Activated CD4-positive, alpha-beta T cell treated with anti-CD3 and anti-CD28 coated beads, Interleukin-2, amount 10 ng/mL, durations not matched to agents 7 days and 5 days (primary cell): ENCODE results near the gene APRT. TPM values are rescaled to one million over a fixed set of nuclear protein-coding genes. Genes with fewer than 3 reads are reported as not detected.

ENCODE experiments used
- CTCF ChIA-PET: fragments of 350-600 bp; sonication (Branson Sonifier 250); formaldehyde crosslinking; loops from one replicate; lab custom pipeline; 2021; ENCODE audit warnings: antibody characterized with exemption; lab: Charles Lee
- POLR2A ChIA-PET: fragments of 350-600 bp; sonication (Branson Sonifier 250); formaldehyde crosslinking; loops from one replicate; lab custom pipeline; 2021; ENCODE audit warnings: antibody characterized with exemption; lab: Charles Lee
- DNase-seq: peaks from one replicate; pipeline ENCODE4 v3.0.0-alpha.2; 2020
- H3K27ac Mint-ChIP-seq: one replicate; pipeline ENCODE4 v1.8.0; 2021; ENCODE audit warnings: mild to moderate bottlenecking, moderate library complexity, mixed read lengths
- H3K27me3 Mint-ChIP-seq: one replicate; pipeline ENCODE4 v1.8.0; 2021; ENCODE audit warnings: mixed read lengths
- H3K36me3 Mint-ChIP-seq: one replicate; pipeline ENCODE4 v1.8.0; 2021; ENCODE audit warnings: low read depth, mixed read lengths
- H3K4me1 Mint-ChIP-seq: one replicate; pipeline ENCODE4 v1.8.0; 2021; ENCODE audit warnings: mixed read lengths
- H3K4me3 Mint-ChIP-seq: one replicate; pipeline ENCODE4 v1.8.0; 2021; ENCODE audit warnings: mild to moderate bottlenecking, moderate library complexity, mixed read lengths
- H3K9me3 Mint-ChIP-seq: one replicate; pipeline ENCODE4 v1.8.0; 2021; ENCODE audit warnings: mixed read lengths
- total RNA-seq, 2 experiments: library from RNA; stranded (reverse); gene quantifications; one replicate each; pipeline ENCODE4 v1.2.3, GENCODE V29; 2021

APRT gene
- total RNA-seq, 2 experiments from 2014 or later, result 86.2 to 112 TPM

GRCh38 chr16:88785106-88785924, 26.4 kb downstream of the APRT start, which contains the start of gene PIEZO1:
Gene PIEZO1, minus strand, starts transcription at chr16:88785220. Its CDS starts 256 bp downstream, at chr16:88784964.
- Mint-ChIP-seq H3K4me1 (peaks cover 48% of the 10 kb centered on the region), H3K9me3 (no peaks in the 10 kb centered on the region), H3K36me3 (peaks cover 11% of the 10 kb centered on the region), H3K4me3 (peak within 1 kb of the TSS; percentile 79), H3K27ac (peak within 1 kb of the TSS; percentile 90), H3K27me3 (no peaks in the 10 kb centered on the region)
- CTCF ChIA-PET, result interaction anchor here (0.7 to 2.7 kb wide), 6 partner anchors 12 to 70 kb away, joined by 3 to 11 read pairs (median 7); no protein-coding TSS in a partner anchor
- POLR2A ChIA-PET, result no interaction called here
- peak; percentile 81 for DNase-seq

- Mint-ChIP-seq H3K4me1 (peaks cover 48% of the 10 kb centered on the region), H3K27me3 (no peaks in the 10 kb centered on the region), H3K27ac (no peak overlapping the region), H3K9me3 (no peaks in the 10 kb centered on the region), H3K4me3 (peak overlapping the region; percentile 79), H3K36me3 (peaks cover 13% of the 10 kb centered on the region)
- DNase-seq, result no peak
- ChIA-PET POLR2A (no interaction called here), CTCF (interaction anchor here (0.6 to 2.7 kb wide), 7 partner anchors 11 to 76 kb away, joined by 3 to 9 read pairs (median 5); no protein-coding TSS in a partner anchor)
Observed at GRCh38 chr16:88784856-88785105, 26.9 kb downstream of the APRT start.

DNA sequence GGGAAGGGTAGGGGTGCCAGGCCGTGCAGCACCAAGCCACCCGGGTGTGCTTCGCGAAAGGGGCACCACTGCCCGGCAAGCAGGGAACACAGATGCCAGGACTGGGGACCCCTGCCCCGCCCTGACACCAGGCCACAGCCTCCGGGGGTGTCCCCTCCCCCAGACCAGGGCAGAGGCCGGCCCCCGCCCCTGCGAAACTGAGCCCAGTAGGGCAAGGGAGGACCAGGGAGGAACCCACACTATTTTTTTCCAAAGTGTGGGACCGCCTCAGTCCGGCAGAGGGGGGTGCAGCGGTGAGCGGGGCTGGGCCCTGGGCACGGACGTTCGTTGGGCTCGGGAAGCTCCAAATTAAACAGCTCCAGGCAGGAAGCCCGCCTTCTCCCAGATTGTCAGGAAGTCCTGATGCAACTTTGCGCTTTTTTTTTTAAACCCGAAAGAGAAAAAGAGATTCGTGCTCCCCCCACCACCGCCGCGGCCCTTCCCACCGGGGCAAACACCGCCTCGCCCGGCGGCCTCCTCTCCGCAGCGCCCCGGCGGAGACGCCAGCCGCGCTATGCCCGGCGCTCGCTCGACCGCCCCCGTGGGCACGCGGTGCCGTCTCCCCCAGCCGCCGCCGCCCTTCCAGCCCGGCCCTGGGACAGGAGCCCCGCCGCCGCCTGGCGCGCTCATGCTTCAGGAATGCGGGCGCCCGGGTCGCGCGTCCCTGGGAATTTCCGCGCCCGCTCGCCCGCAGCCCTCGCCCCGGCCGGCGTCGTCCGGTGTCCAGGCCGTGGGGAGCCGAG, 27.5 kb downstream of the APRT start:
- Mint-ChIP-seq H3K9me3 (no peaks in the 10 kb centered on the region), H3K4me3 (peak overlapping the region; percentile 79), H3K36me3 (peaks cover 13% of the 10 kb centered on the region), H3K27me3 (no peaks in the 10 kb centered on the region), H3K4me1 (peaks cover 48% of the 10 kb centered on the region), H3K27ac (peak overlapping the region; percentile 90)
- ChIA-PET POLR2A (interaction anchor here (0.6 kb wide), 1 partner anchor 1528 kb away, joined by 4 read pairs; no protein-coding TSS in a partner anchor), CTCF (interaction anchor here (0.6 to 2.7 kb wide), 11 partner anchors 11 to 180 kb away, joined by 3 to 9 read pairs (median 4); no protein-coding TSS in a partner anchor)
- DNase-seq, result peak; percentile 36

DNA sequence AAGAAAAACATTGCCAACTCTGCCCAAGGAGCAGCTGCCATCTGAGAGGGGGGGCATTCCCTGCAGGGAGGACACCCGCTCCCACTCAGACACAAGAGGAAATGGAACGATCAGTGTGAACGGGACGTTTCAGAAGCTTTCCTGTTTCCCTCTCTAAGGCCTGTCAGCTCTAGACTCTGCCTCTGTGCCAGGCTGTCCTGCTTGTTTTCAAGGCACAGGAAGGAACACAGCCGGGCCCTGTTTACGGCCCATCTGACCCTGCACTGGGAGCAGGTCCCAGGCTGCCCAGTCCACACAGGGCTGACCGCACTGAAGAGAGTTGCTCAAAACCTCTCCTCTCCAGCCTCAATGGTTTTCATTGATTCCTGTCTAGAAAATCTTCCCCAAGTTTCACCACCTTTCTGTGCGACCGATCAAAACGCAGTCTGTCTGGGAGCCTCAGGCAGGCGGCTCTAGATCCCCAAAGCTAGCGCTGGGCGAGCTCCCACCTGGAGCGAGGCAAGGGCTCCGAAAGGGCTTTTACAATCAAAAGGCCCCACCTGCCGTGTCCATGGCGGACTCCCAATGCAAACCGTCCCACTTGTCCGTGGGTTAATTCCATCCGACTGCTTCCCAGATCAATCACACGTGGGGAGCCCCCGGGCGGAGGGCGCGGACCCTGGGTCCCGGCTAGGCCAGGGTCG, 28.2 kb downstream of the APRT start:
- peak overlapping the region; percentile 86 for H3K27ac Mint-ChIP-seq
- no peaks in the 10 kb centered on the region for H3K27me3 Mint-ChIP-seq
- ChIA-PET POLR2A (interaction anchor here (0.6 to 0.9 kb wide), 2 partner anchors 79 to 1527 kb away, joined by 3 to 4 read pairs; no protein-coding TSS in a partner anchor), CTCF (interaction anchor here (0.6 to 2.7 kb wide), 11 partner anchors 17 to 181 kb away, joined by 3 to 9 read pairs (median 4); no protein-coding TSS in a partner anchor)
- H3K36me3 Mint-ChIP-seq, result peaks cover 13% of the 10 kb centered on the region
- H3K9me3 Mint-ChIP-seq, result no peaks in the 10 kb centered on the region
- no peak for DNase-seq
- H3K4me1 Mint-ChIP-seq, result peaks cover 50% of the 10 kb centered on the region
- H3K4me3 Mint-ChIP-seq, result peak overlapping the region; percentile 79

- DNase-seq, result no peak
- H3K36me3 Mint-ChIP-seq, result peaks cover 16% of the 10 kb centered on the region
- ChIA-PET POLR2A (interaction anchor here (0.9 kb wide), 1 partner anchor 78 kb away, joined by 3 read pairs; no protein-coding TSS in a partner anchor), CTCF (interaction anchor here (0.6 to 2.7 kb wide), 11 partner anchors 16 to 45 kb away, joined by 3 to 23 read pairs (median 5); no protein-coding TSS in a partner anchor)
- no peaks in the 10 kb centered on the region for H3K27me3 Mint-ChIP-seq
- peak overlapping the region; percentile 86 for H3K27ac Mint-ChIP-seq
- peak overlapping the region; percentile 79 for H3K4me3 Mint-ChIP-seq
- H3K4me1 Mint-ChIP-seq, result peaks cover 55% of the 10 kb centered on the region
- no peaks in the 10 kb centered on the region for H3K9me3 Mint-ChIP-seq
Observed at GRCh38 chr16:88782454-88783390, 29.0 kb downstream of the APRT start.

DNA sequence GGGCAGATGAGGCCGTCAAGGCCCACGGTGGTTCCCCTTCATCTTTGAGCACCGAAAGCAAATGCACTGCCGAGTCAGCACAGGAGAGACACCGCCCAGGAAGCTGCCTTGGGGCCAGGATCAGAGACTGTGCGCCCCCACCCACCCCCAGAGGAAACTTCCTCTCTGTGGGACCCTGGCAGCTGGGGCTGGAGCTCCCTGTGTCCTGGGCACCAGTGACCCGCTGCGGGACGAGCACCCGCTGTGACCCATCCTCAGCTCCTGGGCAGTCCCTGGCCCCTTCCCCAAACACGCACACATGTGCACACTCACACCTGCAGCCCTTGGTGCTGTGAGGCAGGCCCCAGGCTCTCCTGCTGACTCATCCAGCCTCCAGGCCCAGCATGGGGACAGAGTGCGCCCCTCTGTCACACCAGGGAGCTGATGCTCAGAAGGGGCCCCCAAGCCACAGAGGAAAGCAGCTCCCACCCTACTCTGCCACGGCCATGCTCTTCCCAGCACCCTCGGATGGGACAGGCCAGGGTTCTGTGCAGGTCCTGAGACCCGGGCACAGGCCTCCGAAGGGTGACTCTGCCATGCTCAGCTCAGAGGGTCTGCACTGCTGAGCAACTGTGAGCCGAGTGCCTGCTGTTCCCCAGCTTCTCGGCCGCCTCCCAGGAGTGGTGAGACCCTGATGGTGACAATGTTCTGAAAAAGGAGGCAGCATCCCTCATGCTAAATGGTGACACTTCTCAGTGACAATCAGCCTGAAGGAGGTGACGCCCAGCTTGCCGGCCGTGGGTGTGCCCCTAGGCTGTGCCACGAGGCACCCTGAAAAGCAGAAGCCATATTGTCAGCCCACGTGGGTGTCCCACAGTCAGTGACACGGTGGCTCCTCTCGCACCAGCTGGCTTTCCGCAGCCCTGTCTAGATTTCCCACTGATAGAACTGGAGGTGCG, 30.3 kb downstream of the APRT start:
- no peaks in the 10 kb centered on the region for H3K9me3 Mint-ChIP-seq
- no peaks in the 10 kb centered on the region for H3K27me3 Mint-ChIP-seq
- H3K4me3 Mint-ChIP-seq, result peak overlapping the region; percentile 79
- peaks cover 55% of the 10 kb centered on the region for H3K4me1 Mint-ChIP-seq
- H3K36me3 Mint-ChIP-seq, result peaks cover 19% of the 10 kb centered on the region
- peak overlapping the region; percentile 86 for H3K27ac Mint-ChIP-seq
- peak; percentile 76 for DNase-seq
- CTCF ChIA-PET, result interaction anchor here (1.1 to 2.5 kb wide), 12 partner anchors 15 to 780 kb away, joined by 3 to 23 read pairs (median 4); no protein-coding TSS in a partner anchor
- POLR2A ChIA-PET, result interaction anchor here (0.9 kb wide), 1 partner anchor 31 kb away, joined by 5 read pairs; no protein-coding TSS in a partner anchor

DNA sequence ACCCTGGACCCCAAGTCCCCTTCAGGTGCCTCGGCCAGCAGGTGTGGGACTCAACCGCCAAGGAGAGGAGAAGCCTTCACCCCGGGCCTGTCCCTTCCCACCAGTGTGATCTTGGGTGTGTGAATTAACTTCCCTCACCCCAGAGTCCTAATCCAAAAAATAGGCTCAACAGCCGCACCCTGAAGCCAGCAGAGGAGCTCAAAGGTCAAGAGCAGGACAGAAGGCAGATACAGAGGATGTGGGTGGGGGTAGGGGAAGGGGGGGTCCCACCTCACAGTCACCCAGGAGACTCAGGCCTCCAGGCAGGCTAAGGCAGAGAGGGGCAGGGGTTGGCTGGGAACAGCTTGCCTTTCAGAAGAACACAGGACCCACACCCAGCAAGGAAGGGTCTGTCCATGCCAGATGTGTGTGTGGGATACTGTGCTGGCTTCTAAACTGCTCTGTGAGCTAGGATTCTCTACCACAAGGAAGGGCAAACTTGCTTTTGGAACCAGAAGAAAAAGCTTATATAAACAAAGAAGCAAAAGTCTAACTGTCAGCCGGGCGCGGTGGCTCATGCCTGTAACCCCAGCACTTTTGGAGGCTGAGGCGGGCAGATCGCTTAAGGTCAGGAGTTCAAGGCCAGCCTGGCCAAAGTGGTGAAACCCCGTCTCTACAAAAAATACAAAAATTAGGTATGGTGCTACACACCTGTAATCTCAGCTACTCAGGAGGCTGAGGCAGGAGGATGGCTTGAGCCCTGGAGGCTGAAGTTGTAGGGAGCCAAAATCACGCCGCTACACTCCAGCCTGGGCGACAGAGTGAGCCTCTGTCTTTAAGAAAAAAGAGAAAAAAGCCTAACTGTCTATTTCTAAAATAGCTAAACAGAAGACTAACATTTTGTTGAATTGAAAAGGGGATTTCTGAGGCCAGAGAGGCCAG, 31.3 kb downstream of the APRT start:
- H3K27ac Mint-ChIP-seq, result peak overlapping the region; percentile 86
- DNase-seq, result no peak
- H3K36me3 Mint-ChIP-seq, result peaks cover 19% of the 10 kb centered on the region
- peak overlapping the region; percentile 79 for H3K4me3 Mint-ChIP-seq
- ChIA-PET POLR2A (no interaction called here), CTCF (interaction anchor here (0.8 to 2.5 kb wide), 9 partner anchors 11 to 781 kb away, joined by 3 to 23 read pairs (median 3); no protein-coding TSS in a partner anchor)
- peaks cover 58% of the 10 kb centered on the region for H3K4me1 Mint-ChIP-seq
- H3K9me3 Mint-ChIP-seq, result no peaks in the 10 kb centered on the region
- H3K27me3 Mint-ChIP-seq, result no peaks in the 10 kb centered on the region

DNA sequence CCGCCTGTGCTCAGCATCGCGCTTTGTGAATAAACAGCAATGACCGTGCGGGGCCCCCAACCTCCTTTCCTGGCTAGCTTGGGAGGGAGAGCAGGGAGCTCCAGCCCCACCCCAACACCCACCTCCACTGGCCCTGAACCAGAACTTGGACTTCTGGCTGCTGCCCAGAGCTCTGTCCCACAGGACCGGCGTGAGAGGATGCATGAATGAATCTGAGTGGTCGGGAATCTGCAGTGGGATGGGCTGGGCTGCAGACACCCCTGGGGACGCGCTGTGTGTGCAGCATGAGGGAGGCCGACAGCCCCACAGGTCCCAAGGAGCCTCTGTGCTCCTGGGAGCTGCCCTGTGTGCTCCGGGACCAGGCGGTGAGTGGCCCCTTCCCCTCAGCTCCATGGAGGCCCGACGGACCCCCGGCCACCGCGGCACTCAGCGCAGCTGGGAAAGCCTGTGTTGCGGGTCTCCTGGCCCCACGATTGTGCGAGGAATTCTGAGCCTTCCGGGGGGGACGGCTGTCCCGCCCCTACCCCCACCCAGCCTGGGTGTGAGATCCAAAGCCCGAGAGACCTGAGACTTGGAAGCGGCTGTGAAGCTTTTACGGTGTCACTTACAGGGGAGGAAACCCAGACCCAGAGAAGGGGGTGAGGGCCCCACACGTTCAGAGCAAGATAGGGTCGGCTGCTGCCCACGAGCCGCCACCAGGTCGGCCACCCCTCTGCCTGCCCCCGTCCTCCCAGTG, 32.2 kb downstream of the APRT start:
- peaks cover 58% of the 10 kb centered on the region for H3K4me1 Mint-ChIP-seq
- no peaks in the 10 kb centered on the region for H3K9me3 Mint-ChIP-seq
- DNase-seq, result no peak
- peaks cover 19% of the 10 kb centered on the region for H3K36me3 Mint-ChIP-seq
- no peaks in the 10 kb centered on the region for H3K27me3 Mint-ChIP-seq
- ChIA-PET CTCF (interaction anchor here (0.8 to 2.5 kb wide), 6 partner anchors 10 to 387 kb away, joined by 3 to 23 read pairs (median 4); no protein-coding TSS in a partner anchor), POLR2A (no interaction called here)
- H3K4me3 Mint-ChIP-seq, result peak overlapping the region; percentile 79
- H3K27ac Mint-ChIP-seq, result peak overlapping the region; percentile 86

DNA sequence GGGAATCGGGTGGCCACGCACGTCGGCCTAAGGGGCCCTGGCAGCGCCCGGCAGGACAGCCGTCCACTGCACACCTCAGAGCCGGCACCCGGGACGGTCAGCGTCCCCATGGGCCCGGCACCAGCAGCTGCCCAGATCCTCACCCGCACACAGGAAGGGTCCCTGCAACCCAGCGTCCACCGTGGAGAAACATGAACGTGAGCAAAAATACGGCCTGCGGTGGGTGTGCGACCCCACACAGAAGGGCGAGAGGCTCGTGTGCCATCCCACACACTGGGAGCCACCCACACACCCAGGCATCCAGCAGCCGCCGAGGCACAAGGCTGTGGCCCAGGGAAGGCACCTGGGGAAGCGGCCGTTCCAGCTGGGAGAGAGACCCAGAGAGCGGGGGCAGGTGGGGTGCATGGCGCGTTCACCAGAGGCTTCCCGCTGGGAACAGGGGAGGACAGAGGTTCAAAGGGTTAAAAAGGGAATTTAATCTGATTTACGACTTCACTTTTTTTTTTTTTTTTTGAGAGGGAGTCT, 33.1 kb downstream of the APRT start:
- Mint-ChIP-seq H3K27ac (peak overlapping the region; percentile 41), H3K4me1 (peaks cover 60% of the 10 kb centered on the region), H3K27me3 (no peaks in the 10 kb centered on the region), H3K36me3 (peaks cover 19% of the 10 kb centered on the region), H3K4me3 (no peak overlapping the region), H3K9me3 (no peaks in the 10 kb centered on the region)
- POLR2A ChIA-PET, result no interaction called here
- no peak for DNase-seq
- CTCF ChIA-PET, result interaction anchor here (2.0 kb wide), 1 partner anchor 36 kb away, joined by 6 read pairs; no protein-coding TSS in a partner anchor
